GM23248 (cell line): Measurements from ENCODE around the gene LAMP1. TPM values are rescaled to one million over a fixed set of nuclear protein-coding genes. Genes with fewer than 3 reads are reported as not detected.
A peak's percentile ranks its signal among the peaks of the same experiment; 100 is the strongest.
"Not testable (repeated sequence)": the region's sequence is repeated elsewhere in the genome, so short reads cannot be mapped to it uniquely, and the experiment has no call there.

Experiments used
- DNase-seq: peaks from one replicate; pipeline ENCODE4 v3.0.0-alpha.2; 2015
- H2AFZ ChIP-seq: fragments of 200-600 bp; sonication (generic); 2 replicates; pipeline ENCODE4 v1.6.1; 2016; ENCODE audit warnings: antibody characterized with exemption
- H3F3A ChIP-seq: fragments of 200-600 bp; sonication (generic); 2 replicates; pipeline ENCODE4 v1.6.1; 2016; ENCODE audit warnings: mild to moderate bottlenecking, antibody characterized with exemption, mixed run types; ENCODE audit not compliant: insufficient read depth
- H3K27ac ChIP-seq: fragments of 200-600 bp; sonication (generic); 2 replicates; pipeline ENCODE4 v1.5.1; 2016; ENCODE audit warnings: mild to moderate bottlenecking
- H3K27me3 ChIP-seq: fragments of 200-600 bp; sonication (generic); replicated peaks from 2 replicates; pipeline ENCODE4 v1.6.1; 2016; ENCODE audit warnings: mild to moderate bottlenecking; ENCODE audit not compliant: insufficient read depth
- H3K36me3 ChIP-seq: fragments of 200-600 bp; sonication (generic); 2 replicates; pipeline ENCODE4 v1.6.1; 2016; ENCODE audit warnings: low read depth, mild to moderate bottlenecking
- H3K4me1 ChIP-seq: fragments of 200-600 bp; sonication (generic); 2 replicates; pipeline ENCODE4 v1.6.1; 2016; ENCODE audit warnings: mild to moderate bottlenecking; ENCODE audit not compliant: insufficient read depth
- H3K4me2 ChIP-seq: fragments of 200-600 bp; sonication (generic); one replicate; pipeline ENCODE4 v1.6.1; 2016; ENCODE audit warnings: mild to moderate bottlenecking; ENCODE audit not compliant: unreplicated experiment
- H3K4me3 ChIP-seq: fragments of 200-600 bp; sonication (generic); 2 replicates; pipeline ENCODE4 v1.5.1; 2016; ENCODE audit warnings: mild to moderate bottlenecking
- H3K79me2 ChIP-seq: fragments of 200-600 bp; sonication (generic); 2 replicates; pipeline ENCODE4 v1.6.1; 2016; ENCODE audit warnings: mild to moderate bottlenecking; ENCODE audit not compliant: insufficient read depth
- H3K9ac ChIP-seq: fragments of 200-600 bp; sonication (generic); 2 replicates; pipeline ENCODE4 v1.6.1; 2016; ENCODE audit warnings: mild to moderate bottlenecking
- H3K9me2 ChIP-seq: fragments of 200-600 bp; sonication (generic); 2 replicates; pipeline ENCODE4 v1.6.1; 2016; ENCODE audit warnings: mixed run types, mild to moderate bottlenecking, moderate library complexity; ENCODE audit not compliant: insufficient read depth
- H3K9me3 ChIP-seq: fragments of 200-600 bp; sonication (generic); one replicate; pipeline ENCODE4 v1.6.1; 2017; ENCODE audit warnings: low read depth
- H4K20me1 ChIP-seq: fragments of 200-600 bp; sonication (generic); 2 replicates; pipeline ENCODE4 v1.6.0; 2016; ENCODE audit not compliant: insufficient read depth
- EZH2 ChIP-seq: fragments of 200-600 bp; sonication (generic); IDR thresholded peaks from 2 replicates; pipeline ENCODE4 v1.6.1; 2018; ENCODE audit warnings: antibody characterized with exemption, mild to moderate bottlenecking; ENCODE audit not compliant: insufficient read depth, poor library complexity, severe bottlenecking
- EZH2phosphoT487 ChIP-seq: fragments of 200-600 bp; sonication (generic); IDR thresholded peaks from 2 replicates; pipeline ENCODE4 v1.6.1; 2018; ENCODE audit warnings: antibody characterized with exemption, moderate library complexity, mild to moderate bottlenecking, low read depth; ENCODE audit not compliant: insufficient read depth
- WGBS, 2 experiments: methylation state at CpG; one replicate each; pipeline ENCODE4 v1.1.6; 2015 to 2017; ENCODE audit warnings: low lambda C conversion rate in 2 of 2, low coverage in 1 of 2; ENCODE audit errors: missing lambda C conversion rate in 2 of 2; 5-methylcytosine and 5-hydroxymethylcytosine counted together
- in situ Hi-C: fragments of 300-500 bp; cut with MboI; formaldehyde crosslinking; loops from 2 replicates; pipeline ENCODE4 v1.15.0; 2020
- polyA plus RNA-seq: library from polyadenylated mRNA; unstranded; fragments of >200 nt; fragmentation: Nextera tagmentation; extraction: Ambion mirVana; gene quantifications from 2 replicates; pipeline ENCODE4 v1.2.1, GENCODE V29; 2016
- total RNA-seq: library from RNA; depleted of rRNA; stranded (reverse); fragments of >200 nt; shearing (Covaris generic); gene quantifications from 2 replicates; pipeline ENCODE4 v1.2.3, GENCODE V29; 2014

LAMP1 gene
- total and polyA plus RNA-seq, 2 experiments from 2014 or later, result 111 to 305 TPM

DNA sequence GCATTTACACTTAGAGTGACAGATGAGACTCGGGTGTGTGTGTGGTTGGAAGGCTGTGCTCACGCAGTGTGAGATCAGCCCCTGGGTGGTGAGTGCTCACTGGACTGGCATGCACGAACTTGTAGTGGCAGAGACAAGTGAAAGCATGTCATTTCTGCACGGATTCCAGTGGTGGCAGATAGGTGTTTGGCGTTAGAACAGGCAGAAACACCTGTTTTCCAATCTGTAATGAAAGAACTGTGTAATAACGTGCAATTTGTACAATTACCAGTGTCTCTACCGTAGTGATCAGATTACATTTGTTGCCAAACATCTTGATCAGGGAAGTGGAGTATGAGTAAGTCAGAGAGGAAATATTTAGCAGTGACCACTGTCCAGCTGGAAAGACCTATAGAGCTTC lies 8.2 kb downstream of the LAMP1 start:
- Histone ChIP-seq H3F3A (peaks cover 8% of the 10 kb centered on the region), H3K4me2 (peak overlapping the region; percentile 6), H3K27me3 (no peaks in the 10 kb centered on the region), H3K9me2 (no peaks in the 10 kb centered on the region), H3K9me3 (no peaks in the 10 kb centered on the region), H3K36me3 (peaks cover 5% of the 10 kb centered on the region; the same call in 1 of the 2 replicates), H4K20me1 (peaks cover 3% of the 10 kb centered on the region; the same call in 1 of the 2 replicates), H2AFZ (no peak overlapping the region), H3K4me3 (no peak overlapping the region), H3K9ac (no peak overlapping the region), H3K79me2 (peaks cover 100% of the 10 kb centered on the region), H3K27ac (no peak overlapping the region), H3K4me1 (peaks cover 13% of the 10 kb centered on the region)
- 42 to 48% methylated on average over 7 of the region's 7 CpGs for WGBS, 2 experiments
- peak; percentile 77 for DNase-seq
- TF ChIP-seq EZH2phosphoT487 (no peak), EZH2 (no peak)
- in situ Hi-C loops, result no loop called here

DNA sequence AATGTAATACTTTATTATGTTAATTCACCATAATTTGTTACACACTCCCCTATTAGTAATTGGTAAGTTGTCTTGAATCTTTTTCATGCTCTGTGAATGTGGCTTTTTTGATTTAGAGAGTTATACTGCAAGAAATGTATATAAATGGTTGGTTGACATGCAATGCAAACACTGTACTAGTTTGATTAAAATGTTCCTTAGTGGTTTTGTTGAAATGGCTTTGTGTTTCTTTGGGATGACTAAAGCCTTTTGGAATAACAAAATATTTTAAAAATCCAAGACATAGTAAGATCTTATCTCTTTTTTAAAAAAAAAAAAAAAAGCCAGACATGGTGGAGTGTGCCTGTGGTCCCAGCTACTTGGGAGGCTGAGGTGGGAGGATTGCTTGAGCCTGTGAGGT lies 10.5 kb downstream of the LAMP1 start:
- Histone ChIP-seq H3K36me3 (peaks cover 15% of the 10 kb centered on the region), H3K9ac (no peak overlapping the region), H3K27me3 (no peaks in the 10 kb centered on the region), H3K9me3 (no peaks in the 10 kb centered on the region), H3F3A (peaks cover 8% of the 10 kb centered on the region), H3K4me1 (peaks cover 13% of the 10 kb centered on the region), H4K20me1 (peaks cover 3% of the 10 kb centered on the region; the same call in 1 of the 2 replicates), H2AFZ (no peak overlapping the region), H3K27ac (no peak overlapping the region), H3K79me2 (peaks cover 100% of the 10 kb centered on the region), H3K4me3 (no peak overlapping the region), H3K4me2 (no peak overlapping the region), H3K9me2 (no peaks in the 10 kb centered on the region)
- DNase-seq, result peak; percentile 10
- TF ChIP-seq EZH2phosphoT487 (no peak), EZH2 (no peak)
- in situ Hi-C loops, result no loop called here

DNA sequence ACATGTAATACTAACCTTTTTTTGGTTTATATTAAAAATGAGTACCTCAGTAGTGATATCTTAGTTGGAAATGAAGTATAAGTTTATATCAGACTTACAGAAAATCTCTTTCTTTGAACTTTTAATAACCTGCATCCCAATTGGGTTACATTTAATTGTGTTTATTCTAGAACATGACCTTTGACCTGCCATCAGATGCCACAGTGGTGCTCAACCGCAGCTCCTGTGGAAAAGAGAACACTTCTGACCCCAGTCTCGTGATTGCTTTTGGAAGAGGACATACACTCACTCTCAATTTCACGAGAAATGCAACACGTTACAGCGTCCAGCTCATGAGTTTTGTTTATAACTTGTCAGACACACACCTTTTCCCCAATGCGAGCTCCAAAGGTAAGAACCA lies 12.4 kb downstream of the LAMP1 start:
- Histone ChIP-seq H3F3A (peaks cover 8% of the 10 kb centered on the region), H4K20me1 (peaks cover 3% of the 10 kb centered on the region; the same call in 1 of the 2 replicates), H3K9me3 (no peaks in the 10 kb centered on the region), H3K27me3 (no peaks in the 10 kb centered on the region), H3K36me3 (peaks cover 15% of the 10 kb centered on the region), H3K9me2 (no peaks in the 10 kb centered on the region), H3K9ac (no peak overlapping the region; the same call in 1 of the 2 replicates), H3K4me3 (no peak overlapping the region), H3K4me2 (no peak overlapping the region), H3K27ac (no peak overlapping the region), H3K4me1 (peaks cover 13% of the 10 kb centered on the region), H2AFZ (no peak overlapping the region), H3K79me2 (peaks cover 97% of the 10 kb centered on the region)
- TF ChIP-seq EZH2 (no peak), EZH2phosphoT487 (no peak)
- in situ Hi-C loops, result no loop called here
- no peak for DNase-seq
- WGBS, 2 experiments, result 92% methylated on average over 6 of the region's 6 CpGs

DNA sequence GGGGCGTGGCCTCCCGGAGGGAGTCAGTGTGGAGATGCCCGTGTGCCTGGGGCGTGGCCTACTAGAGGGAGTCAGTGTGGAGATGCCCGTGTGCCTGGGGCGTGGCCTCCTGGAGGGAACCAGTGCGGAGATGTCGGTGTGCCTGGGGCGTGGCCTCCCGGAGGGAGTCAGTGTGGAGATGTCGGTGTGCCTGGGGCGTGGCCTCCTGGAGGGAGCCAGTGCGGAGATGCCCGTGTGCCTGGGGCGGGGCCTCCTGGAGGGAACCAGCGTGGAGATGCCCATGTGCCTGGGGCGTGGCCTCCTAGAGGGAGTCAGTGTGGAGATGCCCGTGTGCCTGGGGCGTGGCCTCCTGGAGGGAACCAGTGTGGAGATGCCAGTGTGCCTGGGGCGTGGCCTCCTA lies 17.1 kb downstream of the LAMP1 start:
- H3K9me3 ChIP-seq, in situ Hi-C loops, H3F3A ChIP-seq, H3K9ac ChIP-seq, H3K4me1 ChIP-seq, H3K27ac ChIP-seq, H4K20me1 ChIP-seq, H3K4me2 ChIP-seq, H3K27me3 ChIP-seq, H2AFZ ChIP-seq, H3K9me2 ChIP-seq, DNase-seq, H3K4me3 ChIP-seq: not testable (repeated sequence)
- peaks cover 71% of the 10 kb centered on the region for H3K79me2 ChIP-seq
- WGBS, 2 experiments, result 93% methylated on average over 20 of the region's 20 CpGs; no CpG with 5 or more reads in 1 of the 2 experiments
- peaks cover 15% of the 10 kb centered on the region for H3K36me3 ChIP-seq

DNA sequence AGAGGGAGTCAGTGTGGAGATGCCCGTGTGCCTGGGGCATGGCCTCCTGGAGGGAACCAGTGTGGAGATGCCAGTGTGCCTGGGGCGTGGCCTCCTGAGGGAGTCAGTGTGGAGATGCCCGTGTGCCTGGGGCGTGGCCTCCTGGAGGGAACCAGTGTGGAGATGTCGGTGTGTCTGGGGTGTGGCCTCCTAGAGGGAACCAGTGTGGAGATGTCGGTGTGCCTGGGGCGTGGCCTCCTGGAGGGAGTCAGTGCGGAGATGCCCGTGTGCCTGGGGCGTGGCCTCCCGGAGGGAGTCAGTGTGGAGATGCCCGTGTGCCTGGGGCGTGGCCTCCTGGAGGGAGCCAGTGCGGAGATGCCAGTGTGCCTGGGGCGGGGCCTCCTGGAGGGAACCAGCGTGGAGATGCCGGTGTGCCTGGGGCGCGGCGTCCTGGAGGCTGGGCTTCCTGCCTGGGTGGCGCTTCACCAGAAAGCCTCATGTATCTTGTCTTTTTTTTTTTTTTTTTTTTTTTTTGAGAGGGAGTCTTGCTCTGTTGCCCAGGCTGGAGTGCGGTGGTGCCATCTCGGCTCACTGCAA lies 17.9 kb downstream of the LAMP1 start:
- peaks cover 63% of the 10 kb centered on the region for H3K79me2 ChIP-seq
- in situ Hi-C loops, result not testable (repeated sequence)

More for the DNA sequence above, 17.9 kb downstream of the LAMP1 start:
- H3K4me1 ChIP-seq, H4K20me1 ChIP-seq, H3K4me2 ChIP-seq, H3K27me3 ChIP-seq, H2AFZ ChIP-seq, H3K9me2 ChIP-seq, H3F3A ChIP-seq, H3K4me3 ChIP-seq, H3K9ac ChIP-seq, H3K27ac ChIP-seq, DNase-seq, H3K9me3 ChIP-seq: not testable (repeated sequence)
- 90 to 98% methylated on average over 7 to 23 of the region's 23 CpGs for WGBS, 2 experiments
- peaks cover 10% of the 10 kb centered on the region; the same call in 1 of the 2 replicates for H3K36me3 ChIP-seq
